ENCODE data around the gene GPANK1.

DNA sequence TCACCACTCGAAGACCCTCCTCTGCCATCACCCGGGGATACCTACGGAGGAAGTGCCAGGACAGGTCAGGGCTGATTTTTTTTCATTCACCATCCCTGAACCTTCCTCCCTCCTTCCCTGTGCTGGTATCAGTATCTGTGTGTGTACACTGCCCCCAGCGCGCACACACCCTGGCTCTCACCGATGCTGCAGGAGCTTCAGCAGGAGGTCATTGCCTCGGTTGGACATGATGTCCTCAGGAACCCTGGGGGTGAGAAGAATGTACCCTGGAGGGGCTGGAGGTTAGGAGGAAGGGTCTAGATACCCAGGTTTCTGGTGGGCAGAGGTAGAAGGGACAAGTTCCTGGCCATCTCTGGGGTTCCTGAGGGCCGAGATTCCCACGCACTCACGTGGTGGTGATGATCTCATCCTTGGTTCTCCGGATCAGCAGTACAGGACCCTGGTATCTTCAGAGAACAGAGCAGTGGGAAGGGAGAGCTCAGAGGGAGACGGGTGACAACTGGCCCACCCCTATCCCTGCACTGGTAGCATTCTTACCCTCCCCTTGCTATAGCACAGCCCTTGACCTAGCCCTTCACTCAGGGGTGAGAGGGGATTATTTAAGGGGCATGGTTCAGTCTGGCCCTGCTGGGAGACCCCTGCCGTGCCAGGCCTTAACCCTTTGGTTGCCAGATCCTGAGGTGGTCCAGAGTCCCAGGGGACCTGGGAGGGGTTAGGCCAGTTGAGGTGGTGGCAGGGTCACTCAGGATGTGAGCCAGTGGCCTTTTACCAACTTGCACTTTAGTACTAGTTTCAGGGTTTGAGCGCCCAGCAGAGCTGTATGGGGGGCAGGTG is 23.3 kb upstream of the GPANK1 start:
- TF ChIP-seq POLR2A (IDR thresholded peaks at IDR 0.05; ENCODE audit: low read depth, low read length) = no peak
- no peak for TF ChIP-seq TAF1 (IDR thresholded peaks at IDR 0.05; ENCODE audit: low read depth, low read length)
- TF ChIP-seq POLR2AphosphoS5 (IDR thresholded peaks at IDR 0.05; ENCODE audit: low read depth, low read length) = no peak
